SU-DHL-6 (cell line): ENCODE data around the gene CD109.

Experiments used
- EZH2phosphoT487 ChIP-seq: fragments of 200-600 bp; sonication (generic), shearing (Covaris generic); conservative IDR thresholded peaks from 2 replicates; pipeline ENCODE4 v1.6.1; 2018; ENCODE audit warnings: mild to moderate bottlenecking, antibody characterized with exemption, low read length, moderate library complexity, mixed read lengths
- TF ChIP-seq, protein P1 (sequence below): fragments of 200-600 bp; sonication (generic); IDR thresholded peaks from one replicate; pipeline ENCODE4 v1.5.1; 2017; ENCODE audit warnings: antibody characterized with exemption, mild to moderate bottlenecking, low read length, moderate library complexity; ENCODE audit not compliant: insufficient read depth, poor library complexity, severe bottlenecking

DNA sequence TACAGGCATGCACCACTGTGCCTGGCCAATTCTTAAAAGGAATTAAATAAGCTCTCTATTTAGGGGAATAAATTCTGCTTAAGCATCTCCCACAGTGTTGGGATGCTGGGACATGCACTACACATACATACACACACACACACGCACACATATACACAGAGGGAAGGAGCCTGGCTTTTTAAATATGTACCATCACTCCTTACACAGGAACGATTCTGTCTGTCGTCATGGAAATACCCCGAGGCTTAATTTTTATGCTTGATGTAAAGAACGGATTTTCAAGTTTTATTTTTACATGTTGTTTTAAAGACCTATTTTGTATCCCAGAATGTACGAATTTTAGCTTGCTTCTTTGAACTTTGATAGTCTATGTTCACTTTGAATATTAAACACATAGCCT, 95.3 kb downstream of the CD109 start:
- TF ChIP-seq, protein P1, sequence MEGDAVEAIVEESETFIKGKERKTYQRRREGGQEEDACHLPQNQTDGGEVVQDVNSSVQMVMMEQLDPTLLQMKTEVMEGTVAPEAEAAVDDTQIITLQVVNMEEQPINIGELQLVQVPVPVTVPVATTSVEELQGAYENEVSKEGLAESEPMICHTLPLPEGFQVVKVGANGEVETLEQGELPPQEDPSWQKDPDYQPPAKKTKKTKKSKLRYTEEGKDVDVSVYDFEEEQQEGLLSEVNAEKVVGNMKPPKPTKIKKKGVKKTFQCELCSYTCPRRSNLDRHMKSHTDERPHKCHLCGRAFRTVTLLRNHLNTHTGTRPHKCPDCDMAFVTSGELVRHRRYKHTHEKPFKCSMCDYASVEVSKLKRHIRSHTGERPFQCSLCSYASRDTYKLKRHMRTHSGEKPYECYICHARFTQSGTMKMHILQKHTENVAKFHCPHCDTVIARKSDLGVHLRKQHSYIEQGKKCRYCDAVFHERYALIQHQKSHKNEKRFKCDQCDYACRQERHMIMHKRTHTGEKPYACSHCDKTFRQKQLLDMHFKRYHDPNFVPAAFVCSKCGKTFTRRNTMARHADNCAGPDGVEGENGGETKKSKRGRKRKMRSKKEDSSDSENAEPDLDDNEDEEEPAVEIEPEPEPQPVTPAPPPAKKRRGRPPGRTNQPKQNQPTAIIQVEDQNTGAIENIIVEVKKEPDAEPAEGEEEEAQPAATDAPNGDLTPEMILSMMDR = no peak
- no peak for TF ChIP-seq EZH2phosphoT487
